Measurements from ENCODE around the gene SUMO1. TPM values are rescaled to one million over a fixed set of nuclear protein-coding genes. Genes with fewer than 3 reads are reported as not detected.

SUMO1 gene
- total RNA-seq, 4 donors from 2014 or later = 45.2 to 55.5 (median 52.7) TPM

GRCh38 chr2:202178346-202178958 lies 59.9 kb downstream of the SUMO1 start:
- DNase-seq (ENCODE audit: low spot score) (peak; percentile 39), ATAC-seq (ENCODE audit: low FRiP score) (no peak)
- TF ChIP-seq CTCF (IDR thresholded peaks at IDR 0.05) = peak in 2 of 3 donors; percentile 73 to 87

GRCh38 chr2:202172439-202173211 lies 65.8 kb downstream of the SUMO1 start:
- DNase-seq (ENCODE audit: low spot score) = no peak
- peak; percentile 70 for ATAC-seq (ENCODE audit: low FRiP score)
- no peak for TF ChIP-seq CTCF (IDR thresholded peaks at IDR 0.05)

- no peak for DNase-seq (ENCODE audit: low spot score)
- no peak for TF ChIP-seq CTCF (IDR thresholded peaks at IDR 0.05)
- no peak for ATAC-seq (ENCODE audit: low FRiP score)
Observed at GRCh38 chr2:202171241-202171825, 67.1 kb downstream of the SUMO1 start.

- no peak for TF ChIP-seq CTCF (IDR thresholded peaks at IDR 0.05)
- no peak for ATAC-seq (ENCODE audit: low FRiP score)
Observed at GRCh38 chr2:202169832-202170424, 68.5 kb downstream of the SUMO1 start.

GRCh38 chr2:202169131-202169530 lies 69.3 kb downstream of the SUMO1 start:
- ATAC-seq (ENCODE audit: low FRiP score) (no peak), DNase-seq (ENCODE audit: low spot score) (no peak)
- no peak for TF ChIP-seq CTCF (IDR thresholded peaks at IDR 0.05)

More at GRCh38 chr2:202169832-202170424, 68.5 kb downstream of the SUMO1 start:
- no peak for DNase-seq (ENCODE audit: low spot score)

GRCh38 chr2:202165945-202166344 lies 72.5 kb downstream of the SUMO1 start:
- DNase-seq (ENCODE audit: low spot score) (no peak), ATAC-seq (ENCODE audit: low FRiP score) (no peak)
- TF ChIP-seq CTCF (IDR thresholded peaks at IDR 0.05) = no peak
